ENCODE results near the gene UGT1A7.

The UGT1A7 gene

DNA sequence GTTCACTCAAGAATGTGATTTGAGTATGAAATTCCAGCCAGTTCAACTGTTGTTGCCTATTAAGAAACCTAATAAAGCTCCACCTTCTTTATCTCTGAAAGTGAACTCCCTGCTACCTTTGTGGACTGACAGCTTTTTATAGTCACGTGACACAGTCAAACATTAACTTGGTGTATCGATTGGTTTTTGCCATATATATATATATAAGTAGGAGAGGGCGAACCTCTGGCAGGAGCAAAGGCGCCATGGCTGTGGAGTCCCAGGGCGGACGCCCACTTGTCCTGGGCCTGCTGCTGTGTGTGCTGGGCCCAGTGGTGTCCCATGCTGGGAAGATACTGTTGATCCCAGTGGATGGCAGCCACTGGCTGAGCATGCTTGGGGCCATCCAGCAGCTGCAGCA lies 78.3 kb downstream of the UGT1A7 start, which contains the start of gene UGT1A1:
UGT1A1 (plus strand) TSS at position 228 of the 400 bp plus-strand sequence; CDS start at position 246, 18 bp downstream.
- DNase-seq (ENCODE audit: low read depth, low spot score), result no peak

GRCh38 chr2:233761040-233761769 lies 79.5 kb downstream of the UGT1A7 start:
- DNase-seq (ENCODE audit: low read depth, low spot score), result no peak

- peak; percentile 3 for DNase-seq (ENCODE audit: low read depth, low spot score)
Measured at GRCh38 chr2:233764264-233764663, 82.6 kb downstream of the UGT1A7 start.

GRCh38 chr2:233764761-233765160 lies 83.1 kb downstream of the UGT1A7 start:
- no peak for DNase-seq (ENCODE audit: low read depth, low spot score)

- no peak for DNase-seq (ENCODE audit: low read depth, low spot score)
Measured at GRCh38 chr2:233766416-233766815, 84.7 kb downstream of the UGT1A7 start.

- no peak for DNase-seq (ENCODE audit: low read depth, low spot score)
Measured at GRCh38 chr2:233768076-233768475, 86.4 kb downstream of the UGT1A7 start.

DNA sequence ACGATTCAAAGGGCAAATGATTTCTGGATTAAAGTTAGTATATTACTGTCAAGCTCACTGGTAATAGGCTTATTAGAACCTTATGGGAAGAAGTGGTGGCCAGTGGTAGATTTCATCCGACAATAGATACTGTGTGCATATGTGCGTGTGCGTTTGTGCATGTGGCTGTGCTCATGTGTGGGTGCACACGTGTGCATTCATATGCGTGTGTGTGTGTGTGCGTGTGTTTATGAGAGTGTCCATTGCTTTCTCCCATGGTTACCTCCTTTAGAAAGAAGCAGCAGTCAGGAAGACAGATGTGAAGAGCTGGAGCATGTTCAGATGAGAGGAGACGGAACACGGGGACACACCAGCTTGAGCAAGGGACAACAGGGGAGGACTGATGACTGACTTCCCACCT lies 87.6 kb downstream of the UGT1A7 start:
- no peak for DNase-seq (ENCODE audit: low read depth, low spot score)

GRCh38 chr2:233772153-233772552 lies 90.5 kb downstream of the UGT1A7 start:
- no peak for DNase-seq (ENCODE audit: low read depth, low spot score)

GRCh38 chr2:233772583-233772982 lies 90.9 kb downstream of the UGT1A7 start:
- no peak for DNase-seq (ENCODE audit: low read depth, low spot score)

GRCh38 chr2:233773854-233774253 lies 92.2 kb downstream of the UGT1A7 start:
- DNase-seq (ENCODE audit: low read depth, low spot score), result no peak

GRCh38 chr2:233775414-233775813 lies 93.7 kb downstream of the UGT1A7 start:
- no peak for DNase-seq (ENCODE audit: low read depth, low spot score)

DNA sequence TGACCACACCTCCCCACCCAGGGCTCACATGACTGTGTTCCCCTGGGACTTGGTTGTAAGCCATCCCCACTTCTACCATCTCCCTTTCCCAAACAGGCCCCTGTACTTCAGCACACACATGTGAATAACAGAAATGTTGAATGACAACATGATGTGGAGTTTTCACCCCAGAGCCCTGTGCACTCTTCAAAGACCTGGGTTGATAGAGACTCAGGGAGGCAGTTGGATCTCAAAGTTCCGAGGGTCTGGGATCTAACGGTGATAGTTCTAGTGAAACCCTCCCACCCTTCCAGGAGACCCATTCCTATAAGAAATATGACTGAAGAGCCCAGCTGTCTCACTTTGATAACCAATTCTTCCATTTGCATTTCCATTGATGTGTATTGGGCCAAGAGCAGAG lies 96.3 kb downstream of the UGT1A7 start, which contains the start of gene MROH2A:
MROH2A (plus strand) TSS at position 301 of the 400 bp plus-strand sequence. CDS start 1,029 bp downstream, outside the sequence.
- DNase-seq (ENCODE audit: low read depth, low spot score), result no peak

- no peak for DNase-seq (ENCODE audit: low read depth, low spot score)
Measured at GRCh38 chr2:233779722-233780121, 98.0 kb downstream of the UGT1A7 start.

GRCh38 chr2:233780771-233781170 lies 99.1 kb downstream of the UGT1A7 start:
- no peak for DNase-seq (ENCODE audit: low read depth, low spot score)

DNA sequence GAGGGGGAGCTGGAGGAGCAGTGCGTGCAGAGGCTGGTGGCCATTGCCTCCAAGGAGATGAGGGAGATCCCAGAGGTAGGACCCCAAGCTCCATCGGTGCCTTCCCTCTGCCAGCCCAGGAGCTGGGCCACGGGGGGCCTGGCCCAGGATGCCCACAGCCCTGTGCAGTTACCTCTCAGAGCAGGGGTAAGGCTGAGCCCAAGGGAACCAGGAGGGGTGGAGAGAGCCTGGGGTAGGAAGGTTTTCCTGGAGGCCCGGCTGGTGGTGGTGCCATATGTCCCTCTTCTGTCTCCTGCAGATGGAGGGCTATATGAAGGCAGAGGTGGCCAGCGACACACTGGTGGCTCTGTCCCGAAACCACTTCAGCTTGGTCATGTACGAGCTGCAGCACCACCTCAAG lies 107.9 kb downstream of the UGT1A7 start:
- no peak for DNase-seq (ENCODE audit: low read depth, low spot score)

DNA sequence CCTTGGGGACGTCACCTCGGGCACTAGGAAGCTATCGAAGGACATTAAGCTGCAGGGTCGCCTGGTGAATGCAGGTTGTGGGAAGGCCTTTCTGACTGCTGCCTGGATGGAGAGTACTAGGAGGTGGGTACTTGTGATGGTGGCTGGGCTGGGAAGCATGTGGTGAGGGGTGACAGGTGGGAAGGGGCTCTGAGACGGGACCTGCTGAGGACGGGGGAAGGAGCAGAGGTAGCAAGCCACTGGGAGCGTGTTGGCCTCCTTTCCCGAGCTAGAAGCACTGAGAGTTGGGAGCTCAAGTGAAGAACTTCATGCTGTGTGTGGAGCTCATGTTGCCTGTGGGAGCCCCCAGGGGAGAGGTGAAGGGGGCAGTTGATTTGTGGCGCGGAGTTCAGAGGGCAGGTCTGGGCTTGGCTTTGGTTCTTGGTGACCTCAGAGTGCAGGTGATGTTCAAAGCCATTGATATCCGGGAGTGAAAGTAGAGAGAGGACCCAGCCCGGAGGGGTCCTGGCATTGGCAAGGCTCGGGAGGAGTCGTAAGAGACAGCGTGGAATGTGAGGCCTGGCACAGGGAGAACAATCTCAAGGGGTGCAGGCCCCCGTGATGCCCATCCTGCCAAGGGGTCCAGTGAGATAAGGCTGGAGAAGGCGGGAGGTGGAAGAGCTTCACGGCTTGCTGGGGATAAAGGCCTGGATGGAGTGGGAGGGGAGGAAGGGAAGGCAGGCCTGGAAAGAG lies 109.6 kb downstream of the UGT1A7 start:
- DNase-seq (ENCODE audit: low read depth, low spot score), result no peak

- no peak for DNase-seq (ENCODE audit: low read depth, low spot score)
Measured at GRCh38 chr2:233791883-233792329, 110.2 kb downstream of the UGT1A7 start.

DNA sequence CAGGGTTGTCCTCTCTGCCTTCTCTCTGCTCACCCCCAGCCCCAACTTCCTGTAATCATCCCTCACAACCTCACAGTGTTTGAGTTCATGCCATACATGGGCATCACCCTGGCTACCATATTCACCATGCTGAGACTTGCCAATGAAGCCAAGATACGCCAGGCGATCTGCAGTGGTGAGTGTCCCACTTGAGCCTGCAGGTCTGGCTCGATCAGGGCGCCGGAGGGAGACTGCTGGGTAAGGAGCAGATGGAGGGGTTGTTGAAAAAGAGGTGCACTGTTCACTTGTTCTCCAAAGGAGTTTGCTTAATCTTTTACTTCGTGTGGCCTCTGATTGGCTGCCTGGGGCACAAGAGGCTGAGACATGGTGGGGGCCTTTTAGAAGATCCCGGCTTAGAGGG lies 111.0 kb downstream of the UGT1A7 start:
- no peak for DNase-seq (ENCODE audit: low read depth, low spot score)

DNA sequence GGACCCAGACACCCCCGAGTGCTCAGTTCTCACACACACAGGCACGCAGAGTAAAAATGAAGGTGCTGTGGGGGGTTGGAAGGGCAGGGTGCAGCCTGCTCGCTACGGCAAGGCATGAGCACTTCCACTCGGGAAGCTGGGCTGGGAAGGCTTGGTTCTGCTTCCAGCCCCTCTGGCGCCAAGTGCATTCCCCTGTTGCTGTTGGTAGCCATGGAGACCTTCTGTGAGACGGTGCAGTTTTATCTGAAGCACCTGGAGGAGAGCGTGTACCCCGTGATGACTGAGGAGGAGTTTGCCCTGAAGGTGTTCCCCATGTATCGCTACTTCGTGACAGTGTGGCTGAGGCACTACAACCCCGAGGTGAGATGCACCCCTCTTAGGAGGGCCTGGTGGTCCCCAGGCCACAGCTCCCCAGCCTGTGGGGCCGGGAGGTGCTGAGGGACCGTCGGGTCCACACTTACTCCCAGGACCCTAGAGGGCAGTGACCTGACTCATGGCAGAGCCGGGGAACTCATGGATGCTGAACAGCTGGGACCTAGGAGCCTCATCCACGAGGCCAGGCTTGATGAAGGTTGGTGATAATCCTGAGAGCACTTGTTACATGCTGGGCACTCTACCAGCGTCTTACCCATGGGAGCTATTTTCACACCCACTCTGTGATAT lies 111.9 kb downstream of the UGT1A7 start:
- DNase-seq (ENCODE audit: low read depth, low spot score), result no peak

GRCh38 chr2:233794128-233794658 lies 112.5 kb downstream of the UGT1A7 start:
- DNase-seq (ENCODE audit: low read depth, low spot score), result no peak

GRCh38 chr2:233795735-233796171 lies 114.1 kb downstream of the UGT1A7 start:
- no peak for DNase-seq (ENCODE audit: low read depth, low spot score)

DNA sequence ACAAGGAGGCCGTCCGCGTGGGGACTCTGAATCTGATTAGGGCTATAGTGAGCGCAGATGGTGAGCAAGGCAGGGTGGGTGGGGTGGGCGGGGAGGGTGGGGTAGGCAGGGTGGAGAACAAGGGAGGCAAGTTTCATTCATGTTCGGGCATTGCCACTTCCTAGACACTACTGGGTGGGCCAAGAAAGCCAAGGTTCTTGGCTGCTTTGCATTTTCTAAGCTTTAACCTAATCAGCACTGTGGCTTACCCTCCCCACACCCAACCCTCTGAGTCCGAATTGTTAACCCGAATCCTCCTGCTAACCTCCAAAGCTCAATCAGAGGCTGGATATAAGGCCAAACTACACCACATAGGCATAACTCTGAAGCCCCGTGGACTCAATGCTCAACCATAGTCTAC lies 114.6 kb downstream of the UGT1A7 start:
- no peak for DNase-seq (ENCODE audit: low read depth, low spot score)
